DND-41 (cell line): ENCODE results near the gene SPATC1L.

Source experiments
- EZH2 ChIP-seq: IDR thresholded peaks from 3 replicates; pipeline ENCODE4 v1.6.1; 2012; ENCODE audit warnings: borderline replicate concordance, low read depth, mild to moderate bottlenecking, moderate library complexity, low read length, inconsistent platforms; ENCODE audit not compliant: severe bottlenecking
- TF ChIP-seq, protein P1 (sequence below): IDR thresholded peaks from 2 replicates; pipeline ENCODE4 v1.5.1; 2012; ENCODE audit warnings: borderline replicate concordance, low read length, moderate library complexity, mild to moderate bottlenecking; ENCODE audit not compliant: poor library complexity, severe bottlenecking; ENCODE audit errors: extremely low read depth

DNA sequence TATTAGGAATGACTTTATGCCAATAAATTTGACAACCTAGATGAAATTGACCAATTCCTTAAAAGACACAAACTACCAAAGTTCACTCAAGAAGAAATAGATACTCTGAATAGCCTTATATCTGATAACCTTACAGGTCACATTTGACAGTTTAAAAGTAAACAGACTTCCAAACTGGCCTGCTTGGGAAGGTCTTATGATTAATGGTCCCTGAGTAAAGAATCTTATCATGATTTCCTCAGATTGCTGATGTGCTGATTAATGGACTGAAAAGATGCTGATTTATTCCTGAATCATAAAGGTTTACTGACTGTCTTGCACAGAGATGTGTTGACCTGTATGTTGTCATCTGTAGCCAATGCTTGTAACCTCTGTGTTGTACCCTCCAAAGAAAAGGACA, 19.2 kb downstream of the SPATC1L start:
- TF ChIP-seq, protein P1, sequence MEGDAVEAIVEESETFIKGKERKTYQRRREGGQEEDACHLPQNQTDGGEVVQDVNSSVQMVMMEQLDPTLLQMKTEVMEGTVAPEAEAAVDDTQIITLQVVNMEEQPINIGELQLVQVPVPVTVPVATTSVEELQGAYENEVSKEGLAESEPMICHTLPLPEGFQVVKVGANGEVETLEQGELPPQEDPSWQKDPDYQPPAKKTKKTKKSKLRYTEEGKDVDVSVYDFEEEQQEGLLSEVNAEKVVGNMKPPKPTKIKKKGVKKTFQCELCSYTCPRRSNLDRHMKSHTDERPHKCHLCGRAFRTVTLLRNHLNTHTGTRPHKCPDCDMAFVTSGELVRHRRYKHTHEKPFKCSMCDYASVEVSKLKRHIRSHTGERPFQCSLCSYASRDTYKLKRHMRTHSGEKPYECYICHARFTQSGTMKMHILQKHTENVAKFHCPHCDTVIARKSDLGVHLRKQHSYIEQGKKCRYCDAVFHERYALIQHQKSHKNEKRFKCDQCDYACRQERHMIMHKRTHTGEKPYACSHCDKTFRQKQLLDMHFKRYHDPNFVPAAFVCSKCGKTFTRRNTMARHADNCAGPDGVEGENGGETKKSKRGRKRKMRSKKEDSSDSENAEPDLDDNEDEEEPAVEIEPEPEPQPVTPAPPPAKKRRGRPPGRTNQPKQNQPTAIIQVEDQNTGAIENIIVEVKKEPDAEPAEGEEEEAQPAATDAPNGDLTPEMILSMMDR = no peak
- no peak for TF ChIP-seq EZH2
